GM11168 (cell line): ENCODE results near the gene CFAP74.
"Not testable (repeated sequence)": the region's sequence is repeated elsewhere in the genome, so short reads cannot be mapped to it uniquely, and the experiment has no call there.

Experiments
- in situ Hi-C: fragments of 300-500 bp; cut with MboI; formaldehyde crosslinking; loops from one replicate; pipeline ENCODE4 v1.12.0; 2022; ENCODE audit warnings: low sequenced_read_pairs; ENCODE audit not compliant: unreplicated experiment

The CFAP74 gene

DNA sequence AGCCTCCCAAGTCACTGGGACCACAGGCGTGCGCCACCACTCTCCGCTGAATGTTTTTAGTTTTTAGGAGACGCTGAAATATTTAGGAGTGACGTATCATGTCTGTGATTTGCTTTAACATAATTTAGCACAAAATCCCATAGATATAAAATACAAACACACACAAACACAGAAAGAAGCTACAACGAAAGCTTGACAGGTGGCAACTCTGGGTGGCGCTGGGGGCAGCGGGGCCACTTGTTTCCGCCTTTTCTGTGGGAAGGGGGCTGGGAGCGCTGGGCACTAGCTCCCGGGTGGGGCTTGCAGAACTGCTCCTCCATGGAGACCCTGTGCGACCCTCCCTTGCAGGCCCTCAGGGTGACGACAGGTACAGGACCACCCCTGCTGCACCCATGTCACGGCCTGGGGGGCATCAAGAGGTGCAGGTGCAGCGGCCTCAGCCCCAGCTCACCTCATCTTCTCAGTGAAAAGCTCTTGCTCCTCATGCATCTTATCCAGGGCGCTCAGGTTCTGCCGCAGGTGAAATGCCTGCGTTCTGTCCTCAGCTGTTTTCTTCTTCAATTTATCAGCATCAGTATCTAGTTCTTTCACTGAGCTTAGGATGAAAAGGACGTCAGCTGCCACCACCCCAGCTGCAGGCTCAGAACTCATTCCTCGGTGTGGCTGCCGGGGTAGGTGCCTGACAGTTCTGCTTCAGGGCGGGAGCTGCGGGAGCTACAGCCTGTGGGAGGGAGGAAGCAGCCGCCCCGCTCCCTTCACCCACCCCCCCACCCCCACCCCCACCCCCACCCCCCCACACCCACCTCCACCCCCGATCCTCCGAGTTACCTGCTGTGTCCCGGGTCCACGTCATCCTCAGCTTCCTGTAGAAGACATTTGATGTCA, 15.3 kb downstream of the CFAP74 start:
- in situ Hi-C loops = no loop called here

DNA sequence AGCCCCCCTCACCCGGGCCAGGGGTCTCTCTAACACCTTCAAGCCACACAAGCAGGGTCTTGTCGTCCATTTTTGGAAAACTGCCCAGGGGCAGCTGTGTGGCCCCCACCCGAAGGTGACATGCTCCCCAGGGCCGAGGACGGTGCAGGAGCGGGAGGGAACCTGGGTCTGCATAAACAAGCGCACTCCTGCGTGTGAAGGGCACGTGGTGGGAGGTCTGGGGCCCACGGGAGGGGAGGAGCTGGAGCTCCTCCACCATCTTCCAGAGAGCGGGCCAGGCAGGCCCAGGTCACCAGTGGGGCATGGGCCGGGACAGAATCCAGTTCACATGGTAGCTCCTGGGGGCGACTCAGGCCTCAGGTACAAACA, 16.5 kb downstream of the CFAP74 start:
- in situ Hi-C loops = no loop called here

DNA sequence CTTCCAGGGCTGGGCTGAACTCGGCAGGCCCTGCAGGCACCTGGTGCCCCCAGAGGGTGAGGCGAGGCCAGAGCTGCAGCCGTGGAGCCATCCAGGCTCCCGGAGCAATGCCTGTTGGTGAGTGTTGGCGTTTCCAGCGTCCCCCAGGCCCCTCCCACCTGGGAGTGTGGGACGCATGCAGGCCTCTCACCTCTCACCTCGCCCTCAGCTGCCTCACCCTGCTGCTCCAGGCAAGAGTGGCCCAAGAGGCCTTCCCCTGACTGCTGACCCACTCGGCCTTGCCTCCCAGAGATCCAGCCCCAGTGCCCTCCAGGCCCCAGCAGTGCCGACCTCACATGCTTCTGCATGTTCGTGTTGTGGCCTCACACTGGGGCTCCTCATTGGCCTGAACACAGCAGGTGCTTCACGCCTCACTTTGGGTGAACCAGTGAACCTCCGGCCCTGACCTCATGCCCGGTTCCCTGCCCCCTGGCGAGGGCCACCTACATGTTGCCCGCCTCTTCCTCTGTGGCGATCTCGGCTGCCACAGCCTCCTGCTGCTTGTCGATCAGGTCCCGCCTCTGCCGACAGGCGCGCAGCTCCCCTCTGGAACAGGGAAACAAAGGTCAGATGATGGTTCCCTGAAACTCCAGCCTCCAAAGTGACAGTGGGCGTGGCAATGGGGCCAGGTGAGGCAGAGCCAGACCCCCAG, 17.0 kb downstream of the CFAP74 start:
- in situ Hi-C loops = no loop called here

DNA sequence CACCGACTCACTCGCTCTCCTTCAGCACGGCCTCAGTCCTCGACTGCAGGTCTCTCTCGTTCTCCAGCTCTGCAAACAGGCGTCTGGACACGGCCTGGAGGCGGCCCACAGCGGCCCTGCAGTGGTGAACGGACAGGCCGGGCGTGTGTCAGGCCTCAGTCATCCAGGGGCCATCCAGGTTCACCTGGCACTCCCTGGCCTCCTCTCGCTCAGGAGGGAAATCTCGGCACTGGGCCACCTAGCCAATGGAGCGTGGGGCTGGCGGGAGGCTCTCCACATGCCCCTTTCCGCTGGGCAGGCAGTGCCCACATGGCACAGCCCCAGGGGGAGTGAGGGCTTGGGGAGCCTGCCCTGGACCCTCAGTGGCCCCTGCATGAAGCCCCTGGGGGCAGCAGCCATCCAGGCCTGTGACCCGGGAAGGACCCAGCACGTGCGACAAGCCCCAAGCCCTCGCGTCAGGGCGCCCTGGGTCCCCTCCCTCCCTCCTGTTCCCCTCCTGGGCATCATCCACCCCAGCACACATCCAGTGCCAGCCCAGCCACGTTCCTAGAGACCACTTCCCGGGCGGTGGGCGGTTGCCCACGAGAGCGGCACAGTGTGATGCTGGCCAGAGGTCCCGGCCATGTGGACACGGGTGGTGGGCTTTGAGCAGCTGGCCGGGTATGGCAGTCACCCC, 18.1 kb downstream of the CFAP74 start:
- in situ Hi-C loops = no loop called here

DNA sequence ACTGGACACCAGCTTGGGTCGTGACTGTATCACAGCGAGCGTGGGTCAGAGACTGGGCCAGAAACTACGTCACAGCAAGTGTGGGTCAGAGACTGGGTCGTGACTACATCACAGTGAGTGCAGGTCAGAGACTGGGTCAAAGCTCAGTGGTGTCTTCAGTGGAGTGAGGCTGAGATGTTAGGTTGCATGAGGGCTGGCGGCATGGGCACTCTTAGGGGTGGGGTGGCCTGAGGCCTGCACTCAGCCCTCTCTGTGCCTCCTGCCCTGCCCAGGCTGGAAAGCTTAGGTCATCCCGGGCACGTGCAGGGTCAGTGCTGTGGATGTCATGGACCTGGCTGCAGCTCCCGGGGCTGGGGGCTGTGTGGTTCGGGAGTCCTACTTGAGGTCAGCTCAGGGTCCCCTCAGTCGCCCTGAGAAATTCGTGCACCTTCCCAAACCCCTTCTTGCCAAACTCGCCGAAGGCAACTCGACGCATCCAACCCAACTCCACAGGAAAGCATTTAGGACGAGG, 19.0 kb downstream of the CFAP74 start:
- in situ Hi-C loops = no loop called here

DNA sequence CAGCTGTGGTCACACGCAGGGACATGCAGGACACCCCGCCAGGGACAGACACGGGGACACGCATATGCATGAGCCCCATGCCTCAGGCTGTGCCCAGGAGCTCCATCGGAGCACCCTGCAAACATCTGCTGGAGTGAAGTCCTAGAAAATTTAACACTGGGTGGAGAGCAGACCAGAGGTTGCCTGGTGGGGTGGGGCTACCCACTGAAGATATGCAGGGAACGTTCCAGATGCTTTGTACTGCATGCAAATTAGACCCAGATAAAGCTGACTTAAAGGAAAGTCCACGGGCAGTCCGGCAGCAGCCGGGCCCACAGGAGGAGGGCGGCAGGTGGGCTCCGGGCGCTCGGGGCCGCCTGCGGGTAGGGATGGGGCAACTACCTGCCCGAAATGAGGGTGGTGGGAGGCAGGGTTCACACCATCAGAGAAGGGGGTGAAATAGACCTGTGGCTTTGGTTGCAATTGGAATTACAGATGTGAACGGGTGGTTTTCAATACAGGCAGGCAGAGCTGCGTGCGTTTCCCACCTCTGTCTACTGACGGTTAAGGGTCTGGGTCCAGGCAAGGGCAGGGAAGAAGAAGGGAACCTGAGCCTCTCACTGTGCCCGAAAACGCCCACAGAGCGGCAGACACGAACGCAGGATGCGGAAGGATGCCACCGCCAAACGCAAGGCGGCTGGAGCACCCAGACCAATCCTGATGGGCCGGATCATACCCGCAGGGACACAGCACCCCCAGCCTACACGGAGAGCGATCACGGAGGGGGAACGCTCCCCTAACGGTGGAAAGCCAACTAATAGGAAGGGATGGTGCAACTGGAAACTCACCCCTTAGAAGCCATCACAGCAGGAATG, 21.0 kb downstream of the CFAP74 start:
- in situ Hi-C loops = no loop called here

DNA sequence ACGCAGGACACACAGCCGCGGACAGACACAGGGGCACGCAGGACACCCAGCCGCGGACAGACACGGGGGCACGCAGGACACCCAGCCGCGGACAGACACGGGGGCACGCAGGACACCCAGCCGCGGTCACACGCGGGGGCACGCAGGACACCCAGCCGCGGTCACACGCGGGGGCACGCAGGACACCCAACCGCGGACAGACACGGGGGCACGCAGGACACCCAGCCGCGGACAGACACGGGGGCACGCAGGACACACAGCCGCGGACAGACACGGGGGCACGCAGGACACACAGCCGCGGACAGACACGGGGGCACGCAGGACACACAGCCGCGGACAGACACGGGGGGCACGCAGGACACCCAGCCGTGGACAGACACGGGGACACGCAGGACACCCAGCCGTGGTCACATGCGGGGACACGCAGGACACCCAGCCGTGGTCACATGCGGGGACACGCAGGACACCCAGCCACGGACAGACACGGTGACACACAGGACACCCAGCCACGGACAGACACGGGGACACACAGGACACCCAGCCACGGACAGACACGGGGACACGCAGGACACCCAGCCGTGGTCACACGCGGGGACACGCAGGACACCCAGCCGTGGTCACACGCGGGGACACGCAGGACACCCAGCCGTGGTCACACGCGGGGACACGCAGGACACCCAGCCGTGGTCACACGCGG, 21.8 kb downstream of the CFAP74 start:
- in situ Hi-C loops = not testable (repeated sequence)

DNA sequence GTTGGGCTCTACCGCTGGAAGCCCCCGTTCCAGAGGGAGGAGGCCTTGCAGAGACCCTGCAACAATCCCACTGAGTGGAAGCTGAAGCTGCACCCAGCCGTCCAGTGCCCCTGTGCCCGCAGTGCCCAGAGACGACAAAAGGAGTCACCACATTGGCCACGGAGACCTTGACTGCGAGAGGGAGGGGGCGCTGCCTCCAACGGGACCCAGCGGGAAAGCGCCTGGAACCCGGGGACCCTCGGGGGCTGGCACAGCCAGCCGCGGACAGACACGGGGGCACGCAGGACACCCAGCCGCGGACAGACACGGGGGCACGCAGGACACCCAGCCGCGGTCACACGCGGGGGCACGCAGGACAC, 22.5 kb downstream of the CFAP74 start:
- in situ Hi-C loops = no loop called here

DNA sequence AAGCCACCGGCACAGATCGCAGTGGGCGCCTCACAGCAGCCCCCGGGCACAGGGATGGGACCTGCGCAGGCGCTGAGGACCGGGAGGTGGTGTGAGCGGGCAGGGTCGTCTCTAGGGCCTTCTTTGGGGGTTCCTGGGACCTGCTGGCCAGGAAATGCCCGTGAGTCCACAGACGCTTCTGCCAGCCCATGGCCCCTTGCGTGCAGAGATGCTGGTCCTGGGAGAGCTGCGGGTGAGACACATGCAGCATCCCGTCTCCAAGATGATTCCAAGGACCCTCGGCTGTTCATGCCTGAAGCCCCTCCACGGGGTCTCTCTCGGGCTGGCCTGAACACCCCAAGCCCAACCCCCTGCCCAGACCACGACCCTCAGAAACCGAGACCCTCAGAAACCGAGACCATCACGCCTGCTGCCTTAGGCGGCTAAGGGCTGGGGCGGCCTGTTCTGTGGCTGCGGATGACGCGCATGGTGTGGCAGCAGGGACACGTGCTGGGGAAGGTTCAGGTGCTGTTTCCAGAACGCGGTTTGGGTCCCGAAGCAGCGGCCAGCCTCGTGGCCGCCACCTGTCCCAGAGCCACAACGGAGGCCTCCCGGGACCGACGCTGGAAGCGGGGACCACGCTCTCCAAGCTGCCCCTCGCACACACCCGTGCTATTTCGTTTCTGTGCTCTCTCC, 23.0 kb downstream of the CFAP74 start:
- in situ Hi-C loops = no loop called here

DNA sequence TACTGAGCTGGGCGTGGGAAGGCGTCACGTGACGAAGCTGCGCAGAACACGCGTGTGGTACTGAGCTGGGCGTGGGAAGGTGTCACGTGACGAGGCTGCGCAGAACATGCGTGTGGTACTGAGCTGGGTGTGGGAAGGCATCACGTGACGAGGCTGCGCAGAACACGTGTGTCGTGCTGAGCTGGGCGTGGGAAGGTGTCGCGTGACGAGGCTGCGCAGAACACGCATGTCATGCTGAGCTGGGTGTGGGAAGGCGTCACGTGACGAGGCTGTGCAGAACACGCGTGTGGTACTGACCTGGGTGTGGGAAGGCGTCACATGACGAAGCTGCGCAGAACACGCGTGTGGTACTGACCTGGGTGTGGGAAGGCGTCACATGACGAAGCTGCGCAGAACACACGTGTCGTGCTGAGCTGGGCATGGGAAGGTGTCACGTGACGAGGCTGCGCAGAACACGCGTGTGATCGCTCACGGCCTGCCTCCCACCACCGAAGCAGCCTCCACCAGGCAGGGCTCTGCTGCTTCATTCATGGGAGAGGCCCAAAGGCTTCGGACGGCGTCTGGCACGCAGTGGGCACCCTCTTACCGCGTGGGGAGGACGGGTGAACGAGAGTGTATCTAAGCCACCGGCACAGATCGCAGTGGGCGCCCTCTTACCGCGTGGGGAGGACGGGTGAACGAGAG, 24.0 kb downstream of the CFAP74 start:
- in situ Hi-C loops = no loop called here

DNA sequence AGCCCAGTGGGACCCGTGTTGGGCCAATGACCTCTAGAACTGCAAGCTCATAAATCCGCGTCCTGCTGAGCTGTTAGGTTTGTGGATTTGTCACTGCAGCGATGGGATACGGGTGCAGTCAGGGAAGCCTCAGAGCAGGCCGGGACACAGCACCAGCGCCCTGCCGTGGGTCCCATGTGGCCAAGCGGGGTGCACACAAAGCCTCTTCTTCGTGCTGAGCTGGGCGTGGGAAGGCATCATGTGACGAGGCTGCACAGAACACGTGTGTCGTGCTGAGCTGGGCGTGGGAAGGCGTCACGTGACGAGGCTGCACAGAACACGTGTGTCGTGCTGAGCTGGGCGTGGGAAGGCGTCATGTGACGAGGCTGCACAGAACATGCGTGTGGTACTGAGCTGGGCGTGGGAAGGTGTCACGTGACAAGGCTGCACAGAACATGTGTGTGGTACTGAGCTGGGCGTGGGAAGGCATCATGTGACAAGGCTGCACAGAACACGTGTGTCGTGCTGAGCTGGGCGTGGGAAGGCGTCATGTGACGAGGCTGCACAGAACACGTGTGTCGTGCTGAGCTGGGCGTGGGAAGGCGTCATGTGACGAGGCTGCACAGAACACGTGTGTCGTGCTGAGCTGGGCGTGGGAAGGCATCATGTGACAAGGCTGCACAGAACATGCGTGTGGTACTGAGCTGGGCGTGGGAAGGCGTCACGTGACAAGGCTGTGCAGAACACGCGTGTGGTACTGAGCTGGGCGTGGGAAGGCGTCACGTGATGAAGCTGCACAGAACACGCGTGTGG, 24.7 kb downstream of the CFAP74 start:
- in situ Hi-C loops = not testable (repeated sequence)

DNA sequence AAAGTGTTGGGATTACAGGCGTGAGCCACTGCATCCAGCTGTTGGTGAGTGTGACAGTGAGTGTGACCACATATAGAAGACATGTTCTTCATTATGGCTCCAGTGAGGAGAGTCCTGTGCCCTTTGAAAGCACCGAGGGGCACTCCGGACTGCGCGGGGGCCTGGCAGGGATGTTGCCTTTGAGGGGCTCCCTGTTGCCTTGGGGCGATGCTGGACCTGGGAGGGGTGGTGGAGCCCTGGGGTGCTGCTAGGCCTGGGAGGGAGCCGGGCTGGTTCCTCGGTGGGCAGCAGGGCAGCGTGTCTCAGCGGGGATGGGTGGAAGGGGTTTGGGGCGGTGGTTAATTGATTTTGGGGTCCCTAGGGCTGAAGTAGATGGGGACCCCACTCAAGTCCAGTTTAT, 25.5 kb downstream of the CFAP74 start:
- in situ Hi-C loops = no loop called here

DNA sequence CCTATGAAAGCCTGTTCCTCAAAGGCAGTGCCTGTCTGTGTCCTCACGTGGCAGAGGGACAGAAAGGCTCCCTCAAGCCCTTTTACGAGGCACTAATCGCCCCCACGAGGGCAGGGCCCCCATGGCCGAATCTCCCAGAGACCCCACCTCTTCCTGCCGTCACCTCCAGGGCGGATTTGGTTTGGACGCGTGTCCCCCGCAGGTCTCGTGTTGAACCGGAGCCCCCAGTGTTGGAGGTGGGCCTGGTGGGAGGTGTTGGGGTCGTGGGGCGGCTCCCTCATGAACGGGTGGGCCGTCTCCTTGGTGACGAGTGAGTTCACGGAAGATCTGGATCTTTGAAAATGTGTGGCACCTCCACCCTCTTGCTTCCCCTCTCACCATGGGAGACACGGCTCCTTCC, 27.6 kb downstream of the CFAP74 start:
- in situ Hi-C loops = no loop called here

DNA sequence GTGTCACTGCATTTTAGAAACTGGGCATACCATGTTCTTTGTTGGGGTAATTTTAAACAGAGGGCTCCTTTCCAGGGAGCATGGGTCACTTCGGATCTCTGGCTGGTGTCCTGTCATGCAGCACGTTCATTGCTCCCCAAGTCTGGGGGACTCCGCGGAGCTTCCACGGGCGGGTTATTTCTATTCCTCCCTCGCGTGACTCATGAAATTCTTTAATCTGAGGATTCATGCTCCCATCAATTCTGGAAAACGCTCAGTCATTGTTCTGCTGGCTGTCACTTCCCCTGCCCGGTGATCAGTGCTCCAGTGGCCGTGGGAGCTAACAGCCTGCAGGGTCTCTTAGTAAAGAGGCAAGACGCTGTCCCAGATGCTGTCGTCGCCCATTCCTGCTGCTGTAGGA, 28.1 kb downstream of the CFAP74 start:
- in situ Hi-C loops = no loop called here

DNA sequence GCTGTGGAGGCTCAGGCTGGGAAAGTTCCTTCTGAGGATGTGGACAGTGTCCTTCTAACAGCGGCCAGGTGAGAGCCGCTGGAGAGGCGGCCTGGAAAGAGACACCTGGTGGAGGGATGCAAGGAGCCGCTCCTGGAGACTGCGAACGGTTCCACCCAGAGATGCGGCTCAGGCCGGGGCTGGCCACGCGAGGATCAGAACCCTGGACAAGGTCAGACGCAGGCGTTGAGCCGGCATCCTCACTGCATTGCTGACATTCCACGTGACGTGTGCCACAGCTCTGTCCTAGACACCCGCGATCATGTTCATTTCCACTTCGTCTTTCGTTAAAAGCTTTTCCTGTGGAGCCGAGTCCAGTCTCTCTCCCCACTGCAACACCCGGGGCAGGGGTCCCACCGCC, 28.8 kb downstream of the CFAP74 start:
- in situ Hi-C loops = no loop called here

DNA sequence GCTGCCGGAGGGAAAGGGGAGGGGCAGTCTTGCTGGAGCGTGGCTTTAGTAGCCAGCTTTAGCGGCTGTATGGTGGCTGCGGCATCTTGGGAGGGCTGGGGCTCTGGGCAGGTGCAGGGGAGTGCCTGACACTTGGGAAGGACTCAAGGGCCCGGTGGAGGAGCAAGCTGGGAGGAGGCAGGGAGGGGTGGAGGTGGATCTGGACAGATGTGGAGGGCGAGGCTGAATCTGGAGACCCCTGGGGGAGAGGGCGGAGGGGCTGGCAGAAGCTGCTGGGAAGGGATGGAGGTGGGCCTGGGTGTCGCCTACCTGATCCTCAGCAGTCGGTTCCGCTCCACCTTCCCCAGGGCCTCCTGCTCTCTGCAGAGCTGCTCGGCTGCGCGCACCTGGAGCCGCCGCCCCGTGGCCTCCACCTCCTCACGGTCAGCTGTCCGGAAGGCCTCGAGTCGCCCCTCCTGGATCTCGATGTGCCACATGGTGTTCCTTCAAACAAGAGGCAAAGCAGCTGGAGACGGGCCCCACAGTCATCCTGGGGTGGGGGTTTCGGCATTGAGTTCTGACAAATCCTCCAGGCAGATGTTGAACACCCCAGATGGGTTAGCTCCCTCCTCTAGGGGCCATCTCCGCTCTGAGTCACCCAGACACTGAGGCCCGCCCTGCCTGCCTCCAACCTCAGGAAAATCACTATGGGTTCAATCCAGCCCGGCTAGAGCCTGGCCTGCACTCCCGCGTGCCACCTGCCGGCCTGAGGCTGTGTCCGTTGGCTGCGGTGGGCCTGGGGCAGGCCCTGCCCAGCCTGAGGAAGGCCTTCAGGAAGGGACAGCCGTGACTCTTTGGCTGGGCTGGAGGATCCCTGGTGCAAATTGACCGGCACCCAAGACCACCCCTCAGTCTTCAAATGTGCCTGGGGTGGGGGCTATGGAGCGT, 29.6 kb downstream of the CFAP74 start:
- in situ Hi-C loops = no loop called here
